SK-N-SH treated with all-trans-retinoic acid at 6 μM for 48 hours (cell line): Measurements from ENCODE around the gene ZNF212.

Source experiments
- ATAC-seq: fragments of 200-7000 bp; cut with Tn5 transposase; 3 replicates; pipeline ENCODE4 v1.9.1; 2020; ENCODE audit warnings: mild to moderate bottlenecking, moderate library complexity
- ARNTL ChIP-seq: fragments of 450-650 bp; formaldehyde crosslinking; IDR thresholded peaks from 2 replicates; pipeline ENCODE4 v1.5.0; 2020; ENCODE audit warnings: low read depth, mild to moderate bottlenecking, moderate library complexity, borderline replicate concordance
- CSDC2 ChIP-seq: fragments of 250-450 bp; sonication (Bioruptor Pico); IDR thresholded peaks from 2 replicates; pipeline ENCODE4 v1.5.0; 2020; ENCODE audit warnings: mild to moderate bottlenecking, moderate library complexity
- ESRRG ChIP-seq: fragments of 250-450 bp; sonication (Bioruptor Pico); IDR thresholded peaks from 2 replicates; pipeline ENCODE4 v1.6.1; 2021; ENCODE audit warnings: mild to moderate bottlenecking
- GLIS3 ChIP-seq: fragments of 250-450 bp; sonication (Bioruptor Pico); IDR thresholded peaks from 2 replicates; pipeline ENCODE4 v1.5.0; 2020; ENCODE audit warnings: mild to moderate bottlenecking, moderate library complexity
- ISL1 ChIP-seq: fragments of 250-450 bp; sonication (Bioruptor Pico); IDR thresholded peaks from 2 replicates; pipeline ENCODE4 v2.1.2; 2022; ENCODE audit warnings: mild to moderate bottlenecking, moderate library complexity
- PPARA ChIP-seq: fragments of 250-450 bp; sonication (Bioruptor Pico); IDR thresholded peaks from 2 replicates; pipeline ENCODE4 v1.5.0; 2020; ENCODE audit warnings: mild to moderate bottlenecking, borderline replicate concordance
- RARB ChIP-seq: fragments of 250-450 bp; sonication (Bioruptor Pico); IDR thresholded peaks from 2 replicates; pipeline ENCODE4 v1.8.0; 2021; ENCODE audit warnings: mild to moderate bottlenecking, moderate library complexity
- SNAI2 ChIP-seq: fragments of 250-450 bp; sonication (Bioruptor Pico); IDR thresholded peaks from 2 replicates; pipeline ENCODE4 v1.5.0; 2020; ENCODE audit warnings: mild to moderate bottlenecking, moderate library complexity
- TCF4 ChIP-seq: fragments of 250-450 bp; sonication (Bioruptor Pico); IDR thresholded peaks from 2 replicates; pipeline ENCODE4 v1.8.0; 2021; ENCODE audit warnings: mild to moderate bottlenecking, moderate library complexity, borderline replicate concordance
- TOX ChIP-seq: fragments of 250-450 bp; sonication (Bioruptor Pico); IDR thresholded peaks from 2 replicates; pipeline ENCODE4 v1.8.0; 2021; ENCODE audit warnings: mild to moderate bottlenecking, moderate library complexity, borderline replicate concordance
- ZC3H10 ChIP-seq: fragments of 250-450 bp; sonication (Bioruptor Pico); IDR thresholded peaks from 2 replicates; pipeline ENCODE4 v1.5.1; 2021; ENCODE audit warnings: mild to moderate bottlenecking, moderate library complexity
- ZFP3 ChIP-seq: fragments of 250-450 bp; sonication (Bioruptor Pico); IDR thresholded peaks from 2 replicates; pipeline ENCODE4 v1.5.0; 2020; ENCODE audit warnings: mild to moderate bottlenecking, moderate library complexity
- ZFP30 ChIP-seq: fragments of 450-650 bp; formaldehyde crosslinking; IDR thresholded peaks from 2 replicates; pipeline ENCODE4 v1.5.0; 2022; ENCODE audit warnings: mild to moderate bottlenecking, moderate library complexity
- ZNF565 ChIP-seq: fragments of 450-650 bp; formaldehyde crosslinking; conservative IDR thresholded peaks from 2 replicates; pipeline ENCODE4 v1.5.0; 2020; ENCODE audit warnings: low read depth, mild to moderate bottlenecking, moderate library complexity
- ZNF70 ChIP-seq: fragments of 450-650 bp; formaldehyde crosslinking; IDR thresholded peaks from 2 replicates; pipeline ENCODE4 v1.5.0; 2020; ENCODE audit warnings: mild to moderate bottlenecking, moderate library complexity
- ZNF8 ChIP-seq: fragments of 450-650 bp; formaldehyde crosslinking; IDR thresholded peaks from 2 replicates; pipeline ENCODE4 v1.5.0; 2020; ENCODE audit warnings: mild to moderate bottlenecking, moderate library complexity
- TF ChIP-seq, protein P1 (sequence below): fragments of 250-450 bp; sonication (Bioruptor Pico); IDR thresholded peaks from 2 replicates; pipeline ENCODE4 v1.5.1; 2021; ENCODE audit warnings: mild to moderate bottlenecking, moderate library complexity
- TF ChIP-seq, protein P2 (sequence below): fragments of 250-450 bp; sonication (Bioruptor Pico); IDR thresholded peaks from 2 replicates; pipeline ENCODE4 v1.5.0; 2020; ENCODE audit warnings: mild to moderate bottlenecking, moderate library complexity
- TF ChIP-seq, protein P3 (sequence below): fragments of 250-450 bp; sonication (Bioruptor Pico); IDR thresholded peaks from 2 replicates; pipeline ENCODE4 v1.5.1; 2020; ENCODE audit warnings: low read depth, mild to moderate bottlenecking, moderate library complexity
- TF ChIP-seq, protein P4 (sequence below): fragments of 250-450 bp; sonication (Bioruptor Pico); IDR thresholded peaks from 2 replicates; pipeline ENCODE4 v1.8.0; 2020; ENCODE audit warnings: mild to moderate bottlenecking, moderate library complexity, borderline replicate concordance

ZNF212 gene

DNA sequence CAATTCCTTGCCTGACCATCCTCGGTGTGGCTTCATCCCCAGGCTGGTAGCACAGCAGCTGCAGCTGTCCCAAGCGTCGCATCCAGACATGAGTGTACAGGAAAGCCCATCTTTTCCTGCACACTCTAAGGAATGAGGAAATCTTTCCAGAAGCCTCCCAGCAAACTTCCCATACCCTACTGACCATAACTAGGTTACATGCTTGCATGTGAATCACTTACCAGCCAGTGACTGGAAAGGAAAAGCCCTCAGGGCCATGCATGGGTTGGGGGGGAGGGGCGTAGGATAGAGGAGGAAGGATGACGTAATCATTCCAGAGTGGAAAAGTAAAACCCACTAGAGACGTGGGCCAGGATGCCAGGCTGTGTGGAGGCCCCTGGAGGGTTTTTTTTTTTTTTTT, 18.9 kb upstream of the ZNF212 start:
- TF ChIP-seq GLIS3, result no peak
- no peak for TF ChIP-seq ZFP3 (CRISPR knock-in tag)
- no peak for TF ChIP-seq ZC3H10 (CRISPR knock-in tag)
- TF ChIP-seq, protein P1, sequence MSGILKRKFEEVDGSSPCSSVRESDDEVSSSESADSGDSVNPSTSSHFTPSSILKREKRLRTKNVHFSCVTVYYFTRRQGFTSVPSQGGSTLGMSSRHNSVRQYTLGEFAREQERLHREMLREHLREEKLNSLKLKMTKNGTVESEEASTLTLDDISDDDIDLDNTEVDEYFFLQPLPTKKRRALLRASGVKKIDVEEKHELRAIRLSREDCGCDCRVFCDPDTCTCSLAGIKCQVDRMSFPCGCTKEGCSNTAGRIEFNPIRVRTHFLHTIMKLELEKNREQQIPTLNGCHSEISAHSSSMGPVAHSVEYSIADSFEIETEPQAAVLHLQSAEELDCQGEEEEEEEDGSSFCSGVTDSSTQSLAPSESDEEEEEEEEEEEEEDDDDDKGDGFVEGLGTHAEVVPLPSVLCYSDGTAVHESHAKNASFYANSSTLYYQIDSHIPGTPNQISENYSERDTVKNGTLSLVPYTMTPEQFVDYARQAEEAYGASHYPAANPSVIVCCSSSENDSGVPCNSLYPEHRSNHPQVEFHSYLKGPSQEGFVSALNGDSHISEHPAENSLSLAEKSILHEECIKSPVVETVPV (CRISPR knock-in tag), result no peak
- TF ChIP-seq ISL1 (CRISPR knock-in tag), result no peak
- TF ChIP-seq, protein P2, sequence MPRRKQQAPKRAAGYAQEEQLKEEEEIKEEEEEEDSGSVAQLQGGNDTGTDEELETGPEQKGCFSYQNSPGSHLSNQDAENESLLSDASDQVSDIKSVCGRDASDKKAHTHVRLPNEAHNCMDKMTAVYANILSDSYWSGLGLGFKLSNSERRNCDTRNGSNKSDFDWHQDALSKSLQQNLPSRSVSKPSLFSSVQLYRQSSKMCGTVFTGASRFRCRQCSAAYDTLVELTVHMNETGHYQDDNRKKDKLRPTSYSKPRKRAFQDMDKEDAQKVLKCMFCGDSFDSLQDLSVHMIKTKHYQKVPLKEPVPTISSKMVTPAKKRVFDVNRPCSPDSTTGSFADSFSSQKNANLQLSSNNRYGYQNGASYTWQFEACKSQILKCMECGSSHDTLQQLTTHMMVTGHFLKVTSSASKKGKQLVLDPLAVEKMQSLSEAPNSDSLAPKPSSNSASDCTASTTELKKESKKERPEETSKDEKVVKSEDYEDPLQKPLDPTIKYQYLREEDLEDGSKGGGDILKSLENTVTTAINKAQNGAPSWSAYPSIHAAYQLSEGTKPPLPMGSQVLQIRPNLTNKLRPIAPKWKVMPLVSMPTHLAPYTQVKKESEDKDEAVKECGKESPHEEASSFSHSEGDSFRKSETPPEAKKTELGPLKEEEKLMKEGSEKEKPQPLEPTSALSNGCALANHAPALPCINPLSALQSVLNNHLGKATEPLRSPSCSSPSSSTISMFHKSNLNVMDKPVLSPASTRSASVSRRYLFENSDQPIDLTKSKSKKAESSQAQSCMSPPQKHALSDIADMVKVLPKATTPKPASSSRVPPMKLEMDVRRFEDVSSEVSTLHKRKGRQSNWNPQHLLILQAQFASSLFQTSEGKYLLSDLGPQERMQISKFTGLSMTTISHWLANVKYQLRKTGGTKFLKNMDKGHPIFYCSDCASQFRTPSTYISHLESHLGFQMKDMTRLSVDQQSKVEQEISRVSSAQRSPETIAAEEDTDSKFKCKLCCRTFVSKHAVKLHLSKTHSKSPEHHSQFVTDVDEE (CRISPR knock-in tag), result no peak
- no peak for TF ChIP-seq TOX (CRISPR knock-in tag)
- ATAC-seq, result no peak; the same call in 2 of the 3 replicates

DNA sequence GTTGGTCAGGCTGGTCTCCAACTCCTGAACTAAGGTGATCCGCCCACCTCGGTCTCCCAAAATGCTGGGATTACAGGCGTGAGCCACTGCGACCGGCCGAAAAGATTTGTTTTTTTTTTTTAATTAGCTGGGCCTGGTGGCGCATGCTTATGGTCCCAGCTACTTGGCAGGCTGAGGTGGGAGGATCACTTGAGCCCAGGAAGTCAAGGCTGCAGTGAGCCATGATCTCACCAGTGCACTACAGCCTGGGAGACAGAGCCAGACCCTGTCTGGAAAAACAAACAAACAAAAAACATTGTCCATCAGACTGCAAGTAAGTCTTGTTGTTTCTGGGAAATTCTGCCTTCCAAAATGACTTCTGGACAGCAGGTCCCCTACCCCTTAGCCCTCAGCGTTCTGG, 16.3 kb upstream of the ZNF212 start:
- no peak for ATAC-seq
- TF ChIP-seq CSDC2 (CRISPR knock-in tag), result no peak
- no peak for TF ChIP-seq GLIS3
- no peak for TF ChIP-seq PPARA
- TF ChIP-seq ARNTL (CRISPR knock-in tag), result no peak
- no peak for TF ChIP-seq TCF4 (CRISPR knock-in tag)
- TF ChIP-seq, protein P3, sequence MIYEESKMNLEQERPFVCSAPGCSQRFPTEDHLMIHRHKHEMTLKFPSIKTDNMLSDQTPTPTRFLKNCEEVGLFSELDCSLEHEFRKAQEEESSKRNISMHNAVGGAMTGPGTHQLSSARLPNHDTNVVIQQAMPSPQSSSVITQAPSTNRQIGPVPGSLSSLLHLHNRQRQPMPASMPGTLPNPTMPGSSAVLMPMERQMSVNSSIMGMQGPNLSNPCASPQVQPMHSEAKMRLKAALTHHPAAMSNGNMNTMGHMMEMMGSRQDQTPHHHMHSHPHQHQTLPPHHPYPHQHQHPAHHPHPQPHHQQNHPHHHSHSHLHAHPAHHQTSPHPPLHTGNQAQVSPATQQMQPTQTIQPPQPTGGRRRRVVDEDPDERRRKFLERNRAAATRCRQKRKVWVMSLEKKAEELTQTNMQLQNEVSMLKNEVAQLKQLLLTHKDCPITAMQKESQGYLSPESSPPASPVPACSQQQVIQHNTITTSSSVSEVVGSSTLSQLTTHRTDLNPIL (CRISPR knock-in tag), result no peak
- no peak for TF ChIP-seq ZFP30 (CRISPR knock-in tag)
- TF ChIP-seq ZNF70 (CRISPR knock-in tag), result no peak
- TF ChIP-seq, all 23 proteins: peak for 0

DNA sequence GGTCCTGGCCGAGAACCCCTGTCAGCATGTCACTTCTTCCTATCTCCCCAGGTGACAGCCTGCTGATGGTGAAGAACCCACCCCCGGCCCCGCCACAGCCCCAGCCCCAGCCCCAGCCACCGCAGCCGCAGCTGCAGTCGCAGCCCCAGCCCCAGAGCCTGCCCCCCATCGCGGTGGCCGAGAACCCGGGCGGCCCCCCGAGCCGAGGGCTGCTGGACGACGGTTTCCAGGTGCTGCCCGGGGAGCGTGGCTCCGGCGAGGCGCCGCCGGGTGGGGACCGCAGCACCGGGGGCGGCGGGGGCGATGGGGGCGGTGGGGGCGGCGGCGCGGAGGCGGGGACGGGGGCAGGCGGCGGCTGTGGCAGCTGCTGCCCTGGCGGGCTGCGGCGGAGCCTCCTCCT, 15.7 kb upstream of the ZNF212 start:
- TF ChIP-seq RARB (no peak), TOX (CRISPR knock-in tag) (no peak), ZFP30 (CRISPR knock-in tag) (no peak), GLIS3 (no peak), ZNF565 (CRISPR knock-in tag) (no peak), PPARA (no peak), ZNF8 (CRISPR knock-in tag) (no peak), ISL1 (CRISPR knock-in tag) (no peak), ZNF70 (CRISPR knock-in tag) (no peak), TCF4 (CRISPR knock-in tag) (no peak), SNAI2 (CRISPR knock-in tag) (no peak), ESRRG (CRISPR knock-in tag) (no peak), ZC3H10 (CRISPR knock-in tag) (no peak)
- TF ChIP-seq, protein P1 (CRISPR knock-in tag), result no peak
- TF ChIP-seq, protein P3 (CRISPR knock-in tag), result no peak
- TF ChIP-seq, protein P4, sequence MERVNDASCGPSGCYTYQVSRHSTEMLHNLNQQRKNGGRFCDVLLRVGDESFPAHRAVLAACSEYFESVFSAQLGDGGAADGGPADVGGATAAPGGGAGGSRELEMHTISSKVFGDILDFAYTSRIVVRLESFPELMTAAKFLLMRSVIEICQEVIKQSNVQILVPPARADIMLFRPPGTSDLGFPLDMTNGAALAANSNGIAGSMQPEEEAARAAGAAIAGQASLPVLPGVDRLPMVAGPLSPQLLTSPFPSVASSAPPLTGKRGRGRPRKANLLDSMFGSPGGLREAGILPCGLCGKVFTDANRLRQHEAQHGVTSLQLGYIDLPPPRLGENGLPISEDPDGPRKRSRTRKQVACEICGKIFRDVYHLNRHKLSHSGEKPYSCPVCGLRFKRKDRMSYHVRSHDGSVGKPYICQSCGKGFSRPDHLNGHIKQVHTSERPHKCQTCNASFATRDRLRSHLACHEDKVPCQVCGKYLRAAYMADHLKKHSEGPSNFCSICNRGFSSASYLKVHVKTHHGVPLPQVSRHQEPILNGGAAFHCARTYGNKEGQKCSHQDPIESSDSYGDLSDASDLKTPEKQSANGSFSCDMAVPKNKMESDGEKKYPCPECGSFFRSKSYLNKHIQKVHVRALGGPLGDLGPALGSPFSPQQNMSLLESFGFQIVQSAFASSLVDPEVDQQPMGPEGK (CRISPR knock-in tag), result no peak
- ATAC-seq, result no peak
